H1 (cell line): ENCODE measurements around the gene CRYBB3. TPM values are rescaled to one million over a fixed set of nuclear protein-coding genes. Genes with fewer than 3 reads are reported as not detected.

ENCODE experiments used
- CTCF ChIA-PET: fragments of 300-600 bp; sonication (Branson Sonifier 250); formaldehyde crosslinking; loops from one replicate; lab custom pipeline; 2021; ENCODE audit not compliant: partially characterized antibody; lab: Charles Lee
- POLR2A ChIA-PET: fragments of 300-600 bp; sonication (Branson Sonifier 250); formaldehyde crosslinking; loops from one replicate; lab custom pipeline; 2021; ENCODE audit warnings: inconsistent platforms; ENCODE audit not compliant: partially characterized antibody; lab: Charles Lee
- DNase-seq, 2 experiments: peaks; one replicate each; pipeline versions ENCODE4 v3.0.0 to v3.0.0-alpha.2; 2010 to 2022; ENCODE audit warnings: low spot score in 2 of 2, low read depth in 1 of 2, mixed read lengths in 1 of 2
- FAIRE-seq: peaks from 2 replicates; lab custom pipeline; 2011; peaks lifted over from hg19 to GRCh38; lab: Jason Lieb, UNC
- H2AFZ ChIP-seq: 2 replicates; pipeline ENCODE4 v1.8.1; 2012; ENCODE audit warnings: low read length, inconsistent platforms
- H2AK5ac ChIP-seq: 2 replicates; pipeline ENCODE4 v1.6.1; 2013; ENCODE audit warnings: low read depth, low read length
- H2BK120ac ChIP-seq: replicated peaks from 2 replicates; pipeline ENCODE3; 2013; ENCODE audit warnings: low read depth, low read length, inconsistent platforms
- H2BK12ac ChIP-seq: 2 replicates; pipeline ENCODE4 v1.6.1; 2013; ENCODE audit warnings: low read depth, low read length
- H2BK15ac ChIP-seq: 2 replicates; pipeline ENCODE4 v1.6.1; 2013; ENCODE audit warnings: low read length
- H2BK20ac ChIP-seq: 2 replicates; pipeline ENCODE4 v1.6.1; 2013; ENCODE audit warnings: low read length
- H2BK5ac ChIP-seq: 2 replicates; pipeline ENCODE4 v1.6.1; 2013; ENCODE audit warnings: low read depth, low read length
- H3K14ac ChIP-seq: 2 replicates; pipeline ENCODE4 v1.6.1; 2013; ENCODE audit warnings: inconsistent platforms; ENCODE audit not compliant: insufficient read length
- H3K18ac ChIP-seq: 2 replicates; pipeline ENCODE4 v1.6.1; 2013; ENCODE audit warnings: low read length; ENCODE audit errors: extremely low read depth
- H3K23ac ChIP-seq: 2 replicates; pipeline ENCODE4 v1.6.1; 2013; ENCODE audit warnings: inconsistent platforms; ENCODE audit not compliant: insufficient read length
- H3K23me2 ChIP-seq: 2 replicates; pipeline ENCODE4 v1.6.1; 2013; ENCODE audit warnings: low read depth, low read length
- H3K27ac ChIP-seq: 2 replicates; pipeline ENCODE4 v1.6.1; 2011; ENCODE audit warnings: low read depth, low read length, inconsistent platforms
- H3K27me3 ChIP-seq, 4 experiments: replicated peaks in 1 of 4; 1 replicate in 1 of 4; 2 replicates in 3 of 4; pipeline versions ENCODE4 v1.6.1 to v1.8.1; 2011 to 2013; ENCODE audit warnings: low read length in 3 of 4, mild to moderate bottlenecking in 3 of 4, inconsistent platforms in 2 of 4, mixed read lengths in 2 of 4, moderate library complexity in 1 of 4; ENCODE audit not compliant: control insufficient read depth in 3 of 4, insufficient read depth in 3 of 4; ENCODE audit errors: extremely low read depth in 1 of 4
- H3K36me3 ChIP-seq, 4 experiments: 2 replicates each; pipeline versions ENCODE4 v1.6.1 to v1.8.1; 2011 to 2013; ENCODE audit warnings: mild to moderate bottlenecking in 4 of 4, low read length in 3 of 4, moderate library complexity in 2 of 4, control low read depth in 1 of 4, inconsistent platforms in 1 of 4; ENCODE audit not compliant: insufficient read depth in 4 of 4, control insufficient read depth in 2 of 4
- H3K4ac ChIP-seq: replicated peaks from 2 replicates; pipeline ENCODE3; 2013; ENCODE audit warnings: low read length, low read depth, mixed read lengths, inconsistent platforms; ENCODE audit not compliant: insufficient read length
- H3K4me1 ChIP-seq, 4 experiments: replicated peaks in 1 of 4; 1 replicate in 1 of 4; 2 replicates in 3 of 4; pipeline versions ENCODE4 v1.6.1 to v1.8.1; 2011 to 2013; ENCODE audit warnings: low read length in 3 of 4, inconsistent platforms in 2 of 4, mixed read lengths in 1 of 4; ENCODE audit not compliant: insufficient read depth in 4 of 4, control insufficient read depth in 3 of 4
- H3K4me2 ChIP-seq, 2 experiments: 2 replicates each; pipeline versions ENCODE4 v1.6.1 to v1.8.1; 2011 to 2013; ENCODE audit warnings: low read depth in 2 of 2, low read length in 2 of 2, control low read depth in 1 of 2, inconsistent platforms in 1 of 2, mild to moderate bottlenecking in 1 of 2; ENCODE audit not compliant: insufficient read depth in 1 of 2
- H3K4me3 ChIP-seq, 4 experiments: fragments of 200-600, 300-600 bp in 1 of 4; sonication (generic), shearing (Covaris generic), sonication (Bioruptor Twin) in 1 of 4; 2 replicates each; pipeline versions ENCODE4 v1.5.1 to v1.8.1; 2011 to 2016; ENCODE audit warnings: low read length in 4 of 4, low read depth in 3 of 4, control low read depth in 2 of 4, inconsistent platforms in 2 of 4, mild to moderate bottlenecking in 2 of 4, mixed read lengths in 1 of 4, moderate library complexity in 1 of 4; ENCODE audit not compliant: insufficient read depth in 2 of 4; ENCODE audit errors: extremely low read depth in 1 of 4
- H3K56ac ChIP-seq: replicated peaks from 2 replicates; pipeline ENCODE3; 2013; ENCODE audit warnings: low read depth, mild to moderate bottlenecking, mixed read lengths, low read length, inconsistent platforms; ENCODE audit not compliant: insufficient read length
- H3K79me1 ChIP-seq: 2 replicates; pipeline ENCODE4 v1.6.1; 2013; ENCODE audit warnings: low read depth, low read length, control low read depth
- H3K79me2 ChIP-seq, 2 experiments: 2 replicates each; pipeline versions ENCODE4 v1.6.1 to v1.8.1; 2012 to 2013; ENCODE audit warnings: low read length in 2 of 2, mild to moderate bottlenecking in 2 of 2, inconsistent platforms in 1 of 2; ENCODE audit not compliant: insufficient read depth in 2 of 2, control insufficient read depth in 1 of 2
- H3K9ac ChIP-seq, 4 experiments: replicated peaks in 1 of 4; 1 replicate in 1 of 4; 2 replicates in 3 of 4; pipeline versions ENCODE4 v1.6.1 to v1.8.1; 2011 to 2013; ENCODE audit warnings: low read depth in 3 of 4, low read length in 3 of 4, control low read depth in 2 of 4, mild to moderate bottlenecking in 2 of 4, moderate library complexity in 2 of 4, inconsistent platforms in 1 of 4; ENCODE audit errors: extremely low read depth in 1 of 4
- H3K9me3 ChIP-seq, 2 experiments: 2 replicates each; pipeline versions ENCODE4 v1.6.1 to v1.8.1; 2012 to 2013; ENCODE audit warnings: mild to moderate bottlenecking in 2 of 2, moderate library complexity in 2 of 2, control low read depth in 1 of 2, inconsistent platforms in 1 of 2, low read depth in 1 of 2, low read length in 1 of 2, mixed read lengths in 1 of 2; ENCODE audit not compliant: insufficient read depth in 2 of 2
- H4K20me1 ChIP-seq, 2 experiments: replicated peaks in 1 of 2; 2 replicates each; pipeline versions ENCODE3 to v1.8.1; 2011 to 2013; ENCODE audit warnings: inconsistent platforms in 2 of 2, low read length in 2 of 2, mild to moderate bottlenecking in 1 of 2; ENCODE audit not compliant: insufficient read depth in 2 of 2, control insufficient read depth in 1 of 2
- H4K5ac ChIP-seq: 2 replicates; pipeline ENCODE4 v1.6.1; 2013; ENCODE audit warnings: low read length, low read depth, mixed read lengths, inconsistent platforms; ENCODE audit not compliant: insufficient read length
- H4K8ac ChIP-seq: 2 replicates; pipeline ENCODE4 v1.8.0; 2013; ENCODE audit warnings: mild to moderate bottlenecking, moderate library complexity, low read length, inconsistent platforms; ENCODE audit not compliant: insufficient read depth; ENCODE audit errors: extremely low read depth
- H4K91ac ChIP-seq: replicated peaks from 2 replicates; pipeline ENCODE3; 2013; ENCODE audit warnings: low read length, mixed read lengths, inconsistent platforms; ENCODE audit not compliant: insufficient read length
- ATF2 ChIP-seq: IDR thresholded peaks from 2 replicates; pipeline ENCODE4 v1.6.1; 2012; ENCODE audit warnings: low read length, inconsistent platforms
- CBX8 ChIP-seq: fragments of 300-800, 300-1000 bp; sonication (generic); IDR thresholded peaks from 2 replicates; pipeline ENCODE4 v1.7.1; 2016; ENCODE audit warnings: low read depth, low read length, borderline replicate concordance
- EP300 ChIP-seq, 2 experiments: IDR thresholded peaks; 1 replicate in 1 of 2; 2 replicates in 1 of 2; pipeline ENCODE4 v1.6.1; 2011 to 2012; ENCODE audit warnings: low read depth in 2 of 2, low read length in 2 of 2, mild to moderate bottlenecking in 2 of 2, borderline replicate concordance in 1 of 2, inconsistent platforms in 1 of 2, moderate library complexity in 1 of 2
- POLR2A ChIP-seq, 2 experiments: IDR thresholded peaks; 1 replicate in 1 of 2; 2 replicates in 1 of 2; pipeline ENCODE4 v1.6.1; 2011; ENCODE audit warnings: low read depth in 2 of 2, low read length in 2 of 2, mild to moderate bottlenecking in 2 of 2; ENCODE audit errors: control extremely low read depth in 1 of 2
- SP4 ChIP-seq: IDR thresholded peaks from 2 replicates; pipeline ENCODE4 v1.6.1; 2012; ENCODE audit warnings: low read length, inconsistent platforms
- WGBS, 2 experiments: shearing (Covaris generic) in 1 of 2; methylation state at CpG; one replicate each; pipeline versions ENCODE4 v1.1.6 to v1.1.7; 2013 to 2015; ENCODE audit warnings: low lambda C conversion rate in 2 of 2, mixed read lengths in 2 of 2, inconsistent platforms in 1 of 2, low coverage in 1 of 2, missing lambda C conversion rate in 1 of 2; ENCODE audit not compliant: insufficient replicate concordance in 2 of 2, insufficient coverage in 1 of 2, insufficient read length in 1 of 2; ENCODE audit errors: extremely low coverage in 1 of 2, missing lambda C conversion rate in 1 of 2; 5-methylcytosine and 5-hydroxymethylcytosine counted together
- polyA plus RNA-seq, 7 experiments: library from polyadenylated mRNA; depleted of rRNA in 3 of 7; stranded (reverse) in 5 of 7; unstranded in 2 of 7; fragments of >200 nt in 5 of 7; fragments of 200-250 nt in 2 of 7; gene quantifications; 1 replicate in 5 of 7; 2 replicates in 1 of 7; 4 replicates in 1 of 7; pipeline versions ENCODE4 v1.2.1 to v1.2.3, GENCODE V29; 2011 to 2013; ENCODE audit warnings: missing spikeins in 2 of 7, mixed read lengths in 2 of 7
- total RNA-seq: library from RNA; stranded (reverse); fragmentation: NEBNext Ultra II Directional; extraction: Animal tissue kit (Norgen Biotek cat#: 25700); gene quantifications from 2 replicates; pipeline ENCODE4 v1.2.1, GENCODE V29; 2021

Gene CRYBB3
- total and polyA plus RNA-seq, 2 of the 8 experiments (the other 6 are each of a cell fraction or from before 2014, with no cell fraction given): 0.44 to 0.58 TPM

GRCh38 chr22:25174888-25175411 is 24.7 kb upstream of the CRYBB3 start:
- Histone ChIP-seq H3K4me2 (no peak overlapping the region), H3K14ac (no peak overlapping the region), H2BK12ac (no peak overlapping the region), H3K18ac (no peak overlapping the region), H4K8ac (no peak overlapping the region), H3K4ac (no peak overlapping the region), H2BK15ac (no peak overlapping the region), H3K23ac (no peak overlapping the region), H3K9ac (no peak overlapping the region; a peak in 2 of 7 replicates), H2BK20ac (no peak overlapping the region), H3K56ac (no peak overlapping the region), H4K20me1 (no peaks in the 10 kb centered on the region), H3K79me1 (no peaks in the 10 kb centered on the region), H2BK120ac (no peak overlapping the region), H3K27me3 (no peaks in the 10 kb centered on the region), H3K36me3 (no peaks in the 10 kb centered on the region; a peak in 3 of 8 replicates), H4K91ac (no peak overlapping the region), H2BK5ac (no peak overlapping the region), H3K27ac (no peak overlapping the region), H2AFZ (no peak overlapping the region), H3K9me3 (no peaks in the 10 kb centered on the region; a peak in 1 of 4 replicates), H3K23me2 (no peaks in the 10 kb centered on the region), H4K5ac (no peak overlapping the region), H2AK5ac (no peak overlapping the region), H3K79me2 (no peaks in the 10 kb centered on the region), H3K4me3 (no peak overlapping the region), H3K4me1 (0 out of 7 replicates have a peak, but pooled peaks cover 0 to 4% (median 0%) of the 10 kb centered on the region in 4 experiments)
- no peak for DNase-seq
- TF ChIP-seq EP300 (IDR thresholded peaks at IDR 0.05; ENCODE audit: borderline replicate concordance in 1 of 2, low read depth in 2 of 2, low read length in 2 of 2) (no peak), SP4 (no peak), CBX8 (no peak), ATF2 (peak; percentile 68; the same call in 1 of the 2 replicates), POLR2A (IDR thresholded peaks at IDR 0.05; ENCODE audit: control extremely low read depth in 1 of 2, low read depth in 2 of 2, low read length in 2 of 2) (no peak)
- 77% methylated on average over 6 of the region's 6 CpGs; no CpG with 5 or more reads in 1 of the 2 experiments for WGBS, 2 experiments
- ChIA-PET POLR2A (no interaction called here), CTCF (interaction anchor here (1.0 to 2.5 kb wide), 2 partner anchors 27 to 95 kb away, joined by 3 to 10 read pairs; no protein-coding TSS in a partner anchor)
- FAIRE-seq: no peak
